Vagina (tissue), 2 donors: Measurements from ENCODE around the gene ENO1. TPM values are rescaled to one million over a fixed set of nuclear protein-coding genes. Genes with fewer than 3 reads are reported as not detected.

Source experiments
- DNase-seq, 2 donors: peaks; one replicate each; pipeline ENCODE4 v3.0.0-alpha.2; 2017; ENCODE audit errors: extremely low spot score in 2 of 2
- H3K27ac ChIP-seq: fragments of 200-600 bp; sonication (generic); one replicate; pipeline ENCODE4 v1.5.1; 2019
- H3K27me3 ChIP-seq: fragments of 200-600 bp; sonication (generic); one replicate; pipeline ENCODE4 v1.5.1; 2019
- H3K36me3 ChIP-seq, 2 donors: fragments of 200-600 bp; sonication (generic); one replicate each; pipeline ENCODE4 v1.5.1; 2017 to 2019
- H3K4me1 ChIP-seq: fragments of 200-600 bp; sonication (generic); one replicate; pipeline ENCODE4 v1.5.1; 2019
- H3K4me3 ChIP-seq, 2 donors: fragments of 200-600 bp; sonication (generic); 1 replicate in 1 of 2; 2 replicates in 1 of 2; pipeline ENCODE4 v1.5.1; 2016 to 2019
- H3K9me3 ChIP-seq: fragments of 200-600 bp; sonication (generic); one replicate; pipeline ENCODE4 v1.5.1; 2019
- CTCF ChIP-seq, 3 experiments: fragments of 450-650 bp in 2 of 3; fragments of 200-600 bp in 1 of 3; sonication (generic) in 1 of 3; IDR thresholded peaks; one replicate each; pipeline ENCODE4 v1.5.1; 2017 to 2019; ENCODE audit warnings: antibody characterized with exemption in 3 of 3, mild to moderate bottlenecking in 2 of 3, moderate library complexity in 2 of 3
- POLR2A ChIP-seq, 2 donors: fragments of 450-650 bp; IDR thresholded peaks; one replicate each; pipeline ENCODE4 v1.6.1; 2017; ENCODE audit warnings: antibody characterized with exemption in 2 of 2, mild to moderate bottlenecking in 2 of 2, moderate library complexity in 2 of 2
- POLR2AphosphoS5 ChIP-seq, 2 donors: sonication (generic); formaldehyde crosslinking; IDR thresholded peaks; one replicate each; pipeline ENCODE4 v1.9.0; 2017; ENCODE audit warnings: antibody characterized with exemption in 2 of 2, mild to moderate bottlenecking in 2 of 2, low read depth in 1 of 2; ENCODE audit not compliant: insufficient read depth in 1 of 2
- intact Hi-C: fragments of 100-400 bp; cut with DNase I; formaldehyde crosslinking; loops from one replicate; pipeline ENCODE4 v1.15.1; 2023
- total RNA-seq: library from RNA; depleted of rRNA; stranded (reverse); fragments of >200 nt; gene quantifications from one replicate; pipeline ENCODE4 v1.2.3, GENCODE V29; 2016

ENO1 gene
- total RNA-seq, 1 donor from 2014 or later, result 558 TPM

GRCh38 chr1:8856689-8857412 lies 21.6 kb downstream of the ENO1 start:
- intact Hi-C loops, result no loop called here
- H3K27me3 ChIP-seq, result no peaks in the 10 kb centered on the region
- DNase-seq, result no peak
- TF ChIP-seq POLR2AphosphoS5 (IDR thresholded peaks at IDR 0.05; ENCODE audit: insufficient read depth in 1 of 2, low read depth in 1 of 2) (no peak), POLR2A (IDR thresholded peaks at IDR 0.05) (no peak)
- no peaks in the 10 kb centered on the region for H3K9me3 ChIP-seq
- H3K4me3 ChIP-seq, result no peak overlapping the region
- peaks cover 13% of the 10 kb centered on the region for H3K4me1 ChIP-seq
- H3K36me3 ChIP-seq, result peaks cover 0 to 41% of the 10 kb centered on the region in 2 donors
- no peak overlapping the region for H3K27ac ChIP-seq

DNA sequence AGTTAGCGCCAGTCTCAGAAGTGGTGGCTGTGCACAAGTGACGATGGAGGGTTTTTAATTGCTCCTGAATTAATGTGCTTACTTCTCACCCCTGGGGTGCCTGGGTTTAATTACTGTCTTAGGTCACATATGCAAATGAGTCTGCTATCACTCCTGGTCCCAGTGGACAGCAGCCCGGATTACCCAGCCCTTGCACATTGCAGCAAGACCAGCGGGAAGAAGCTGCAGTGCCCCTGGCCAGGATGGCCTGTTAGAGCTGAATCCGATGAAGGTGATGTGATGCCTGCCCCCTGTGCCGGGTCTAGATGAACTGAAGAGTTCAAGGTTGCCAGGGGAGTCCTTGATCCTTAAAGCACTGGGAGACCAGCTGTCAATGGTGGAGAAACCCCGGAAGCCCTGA lies 24.2 kb downstream of the ENO1 start:
- H3K4me1 ChIP-seq, result peaks cover 10% of the 10 kb centered on the region
- no peaks in the 10 kb centered on the region for H3K9me3 ChIP-seq
- H3K4me3 ChIP-seq, result no peak overlapping the region
- intact Hi-C loops, result no loop called here
- peaks cover 0 to 21% of the 10 kb centered on the region in 2 donors for H3K36me3 ChIP-seq
- TF ChIP-seq POLR2AphosphoS5 (IDR thresholded peaks at IDR 0.05; ENCODE audit: insufficient read depth in 1 of 2, low read depth in 1 of 2), result no peak
- no peak for TF ChIP-seq POLR2A (IDR thresholded peaks at IDR 0.05)
- TF ChIP-seq CTCF (IDR thresholded peaks at IDR 0.05), result no peak
- H3K27ac ChIP-seq, result no peak overlapping the region
- no peaks in the 10 kb centered on the region for H3K27me3 ChIP-seq
- no peak for DNase-seq

GRCh38 chr1:8851060-8851459 lies 27.4 kb downstream of the ENO1 start:
- H3K4me3 ChIP-seq, result no peak overlapping the region
- no peaks in the 10 kb centered on the region for H3K27me3 ChIP-seq
- intact Hi-C loops, result no loop called here
- no peaks in the 10 kb centered on the region for H3K36me3 ChIP-seq
- no peak overlapping the region for H3K27ac ChIP-seq
- peaks cover 18% of the 10 kb centered on the region for H3K4me1 ChIP-seq
- DNase-seq, result no peak
- H3K9me3 ChIP-seq, result no peaks in the 10 kb centered on the region
- TF ChIP-seq CTCF (IDR thresholded peaks at IDR 0.05) (no peak), POLR2AphosphoS5 (IDR thresholded peaks at IDR 0.05; ENCODE audit: insufficient read depth in 1 of 2, low read depth in 1 of 2) (no peak), POLR2A (IDR thresholded peaks at IDR 0.05) (no peak)

DNA sequence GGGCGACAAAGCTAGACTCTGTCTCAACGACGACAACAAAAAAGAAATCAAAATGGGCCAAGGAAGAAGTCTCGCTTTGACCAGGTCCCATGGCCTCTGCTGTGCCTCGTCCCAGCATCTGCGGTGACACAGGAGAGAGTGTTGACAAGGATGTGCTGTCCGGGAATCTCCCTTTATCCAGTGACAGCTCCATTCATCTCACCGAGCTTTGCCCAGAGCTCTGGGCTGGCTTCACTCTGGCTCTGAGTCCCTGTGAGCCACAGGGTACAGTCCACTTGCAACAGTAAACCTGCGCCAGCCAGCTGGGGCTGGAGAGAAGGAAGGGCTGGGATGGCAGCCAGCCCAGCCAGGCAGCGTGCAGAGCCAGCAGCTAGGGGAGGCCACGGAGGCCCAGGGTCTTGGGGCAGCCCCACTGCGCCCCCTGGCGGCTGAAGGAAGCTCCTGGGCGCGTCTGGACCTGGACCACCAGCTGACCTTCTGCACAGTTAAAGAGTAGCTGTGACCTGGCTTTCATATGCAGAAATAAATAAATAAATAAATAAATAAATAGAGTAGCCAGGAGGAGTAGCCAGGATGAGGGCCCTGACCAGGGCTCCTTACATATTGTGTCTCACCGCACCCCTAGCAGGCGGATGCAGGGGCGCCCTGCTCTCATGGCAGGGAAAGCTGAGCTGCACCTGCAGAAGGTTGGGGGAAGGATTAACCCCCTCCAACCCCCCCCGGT lies 29.7 kb downstream of the ENO1 start:
- Histone ChIP-seq H3K4me3 (no peak overlapping the region), H3K36me3 (no peaks in the 10 kb centered on the region), H3K9me3 (no peaks in the 10 kb centered on the region), H3K27ac (no peak overlapping the region), H3K27me3 (no peaks in the 10 kb centered on the region), H3K4me1 (peaks cover 18% of the 10 kb centered on the region)
- no peak for DNase-seq
- TF ChIP-seq CTCF (IDR thresholded peaks at IDR 0.05) (peak; percentile 85 to 92 (median 85)), POLR2A (IDR thresholded peaks at IDR 0.05) (no peak), POLR2AphosphoS5 (IDR thresholded peaks at IDR 0.05; ENCODE audit: insufficient read depth in 1 of 2, low read depth in 1 of 2) (peak; percentile 58 to 59)
- intact Hi-C loops, result loop anchor here (10.0 kb wide), 1 partner anchor 284 kb away; no protein-coding TSS in a partner anchor

DNA sequence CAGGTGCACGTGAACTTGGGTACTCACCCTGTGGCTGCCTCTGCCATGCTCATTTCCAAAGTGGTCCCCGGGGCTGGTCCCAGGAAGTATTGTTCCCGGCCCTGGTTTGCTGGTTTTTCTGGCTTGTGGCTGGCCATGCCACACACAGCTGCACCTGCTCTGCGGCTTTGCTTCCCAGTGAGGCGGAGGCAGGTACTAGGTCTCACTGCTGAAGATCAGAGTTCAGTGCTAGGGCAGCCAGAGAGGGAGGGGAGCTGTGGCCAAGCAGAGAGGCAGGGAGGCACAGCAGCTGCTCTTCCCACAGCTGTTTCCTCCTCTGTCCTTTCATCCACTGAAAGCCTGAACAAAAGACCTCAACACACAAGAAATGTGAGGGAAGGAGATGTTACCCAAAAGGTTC lies 30.5 kb downstream of the ENO1 start:
- TF ChIP-seq POLR2AphosphoS5 (IDR thresholded peaks at IDR 0.05; ENCODE audit: insufficient read depth in 1 of 2, low read depth in 1 of 2), result no peak
- no peak for TF ChIP-seq CTCF (IDR thresholded peaks at IDR 0.05)
- TF ChIP-seq POLR2A (IDR thresholded peaks at IDR 0.05), result no peak
- intact Hi-C loops, result loop anchor here (10.0 kb wide), 1 partner anchor 283 kb away; no protein-coding TSS in a partner anchor
- Histone ChIP-seq H3K9me3 (no peaks in the 10 kb centered on the region), H3K4me3 (no peak overlapping the region), H3K27ac (no peak overlapping the region), H3K27me3 (no peaks in the 10 kb centered on the region), H3K36me3 (no peaks in the 10 kb centered on the region), H3K4me1 (peaks cover 18% of the 10 kb centered on the region)
- no peak for DNase-seq
